ENCODE results near the gene OSMR. TPM values are rescaled to one million over a fixed set of nuclear protein-coding genes. Genes with fewer than 3 reads are reported as not detected.

Gene OSMR
- total RNA-seq, 1 experiment from 2014 or later, result 46.0 TPM

DNA sequence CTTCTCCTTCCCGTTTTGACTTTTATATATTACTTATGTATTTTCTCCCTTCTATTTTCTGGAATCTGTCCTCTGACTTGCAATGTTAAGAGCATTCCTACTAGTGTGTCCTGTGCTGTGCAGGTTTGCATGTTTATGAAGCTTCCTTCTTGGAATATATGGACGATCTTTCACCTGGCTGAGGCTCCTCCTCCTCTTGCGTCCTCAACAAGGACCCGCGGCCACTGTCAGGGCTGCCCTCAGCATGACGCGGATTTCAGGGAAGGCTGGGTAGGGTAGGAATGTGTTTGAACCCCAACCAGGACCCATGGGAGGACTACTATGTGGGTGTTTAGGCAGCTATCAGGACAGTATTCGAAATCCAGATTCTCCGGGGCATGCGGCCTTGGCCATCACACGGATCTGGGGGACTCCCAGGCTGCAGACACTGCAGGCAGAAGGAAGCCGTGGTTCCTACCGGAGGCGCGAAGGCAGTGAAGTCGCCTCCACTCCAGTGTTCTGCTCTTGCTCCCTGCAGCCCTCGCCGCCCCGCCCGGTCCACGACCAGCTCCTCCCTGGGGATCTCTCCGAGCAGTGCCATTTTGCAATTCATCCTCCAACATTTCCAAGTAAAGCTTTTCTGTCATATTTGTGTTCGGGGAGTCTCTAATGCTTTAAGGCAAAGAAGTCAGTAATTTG is 37.0 kb upstream of the OSMR start:
- POLR2A ChIA-PET, result interaction anchor here (3.0 kb wide), 1 partner anchor 367 kb away, joined by 12 read pairs; no protein-coding TSS in a partner anchor

More for the DNA sequence above, 37.0 kb upstream of the OSMR start:
- Histone ChIP-seq H3K9me2 (ENCODE audit: insufficient read depth) (no peaks in the 10 kb centered on the region), H3K36me3 (ENCODE audit: control insufficient read depth in 1 of 2, insufficient read depth in 2 of 2, low read length in 2 of 2) (no peaks in the 10 kb centered on the region), H4K20me1 (ENCODE audit: insufficient read depth) (no peaks in the 10 kb centered on the region), H3K9me3 (ENCODE audit: control insufficient read depth in 1 of 2, insufficient read depth in 1 of 2, low read depth in 1 of 2, low read length in 2 of 2) (no peaks in the 10 kb centered on the region), H3K4me2 (ENCODE audit: low read length) (peak overlapping the region; percentile 27; the same call in 1 of the 2 replicates), H3K79me2 (ENCODE audit: insufficient read depth, low read length) (no peaks in the 10 kb centered on the region), H3K27ac (ENCODE audit: low read depth, low read length) (no peak overlapping the region; the same call in 1 of the 2 replicates), H3K27me3 (ENCODE audit: insufficient read depth, low read length) (no peaks in the 10 kb centered on the region), H2AFZ (ENCODE audit: low read depth, low read length, poor library complexity, severe bottlenecking) (no peak overlapping the region), H3K9ac (ENCODE audit: low read length) (no peak overlapping the region), H3K4me3 (replicated peaks in 1 of 2; ENCODE audit: low read depth in 1 of 2, low read length in 2 of 2) (no peak overlapping the region), H3K4me1 (ENCODE audit: control insufficient read depth in 1 of 2, insufficient read depth in 2 of 2, low read length in 2 of 2) (peaks cover 34 to 44% of the 10 kb centered on the region in 2 experiments)
- DNase-seq (ENCODE audit: low read depth, low spot score) (no peak), ATAC-seq (no peak)
- BruUV-seq (replicated peaks), result no TSS peak
- ChIA-PET RAD21 (ENCODE audit: low non-redundant PET in 1 of 2, low total read pairs in 2 of 2, uncharacterized antibody in 2 of 2, unreplicated experiment in 2 of 2) (interaction anchor here (1.6 to 4.8 kb wide), 5 partner anchors 367 to 388 kb away, joined by 3 to 52 read pairs (median 17); no protein-coding TSS in a partner anchor), CTCF (interaction anchor here (0.9 to 11.8 kb wide), 12 partner anchors 64 to 600 kb away, joined by 3 to 227 read pairs (median 10); no protein-coding TSS in a partner anchor)
- TF ChIP-seq, protein P1, sequence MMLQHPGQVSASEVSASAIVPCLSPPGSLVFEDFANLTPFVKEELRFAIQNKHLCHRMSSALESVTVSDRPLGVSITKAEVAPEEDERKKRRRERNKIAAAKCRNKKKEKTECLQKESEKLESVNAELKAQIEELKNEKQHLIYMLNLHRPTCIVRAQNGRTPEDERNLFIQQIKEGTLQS (IDR thresholded peaks at IDR 0.05), result no peak
- TF ChIP-seq POLR2A (IDR thresholded peaks at IDR 0.05; ENCODE audit: borderline replicate concordance, extremely low read depth, insufficient read depth, insufficient read length) (no peak), EZH2phosphoT487 (IDR thresholded peaks at IDR 0.05; ENCODE audit: borderline replicate concordance) (no peak), CEBPB (IDR thresholded peaks at IDR 0.05; ENCODE audit: low read depth) (no peak), SIN3A (IDR thresholded peaks at IDR 0.05; ENCODE audit: low read depth) (no peak), JUND (IDR thresholded peaks at IDR 0.05) (no peak), EGR1 (IDR thresholded peaks at IDR 0.05; ENCODE audit: low read depth) (no peak), POLR2AphosphoS5 (IDR thresholded peaks at IDR 0.05; ENCODE audit: low read depth, low read length) (no peak)
- TF ChIP-seq, protein P2, sequence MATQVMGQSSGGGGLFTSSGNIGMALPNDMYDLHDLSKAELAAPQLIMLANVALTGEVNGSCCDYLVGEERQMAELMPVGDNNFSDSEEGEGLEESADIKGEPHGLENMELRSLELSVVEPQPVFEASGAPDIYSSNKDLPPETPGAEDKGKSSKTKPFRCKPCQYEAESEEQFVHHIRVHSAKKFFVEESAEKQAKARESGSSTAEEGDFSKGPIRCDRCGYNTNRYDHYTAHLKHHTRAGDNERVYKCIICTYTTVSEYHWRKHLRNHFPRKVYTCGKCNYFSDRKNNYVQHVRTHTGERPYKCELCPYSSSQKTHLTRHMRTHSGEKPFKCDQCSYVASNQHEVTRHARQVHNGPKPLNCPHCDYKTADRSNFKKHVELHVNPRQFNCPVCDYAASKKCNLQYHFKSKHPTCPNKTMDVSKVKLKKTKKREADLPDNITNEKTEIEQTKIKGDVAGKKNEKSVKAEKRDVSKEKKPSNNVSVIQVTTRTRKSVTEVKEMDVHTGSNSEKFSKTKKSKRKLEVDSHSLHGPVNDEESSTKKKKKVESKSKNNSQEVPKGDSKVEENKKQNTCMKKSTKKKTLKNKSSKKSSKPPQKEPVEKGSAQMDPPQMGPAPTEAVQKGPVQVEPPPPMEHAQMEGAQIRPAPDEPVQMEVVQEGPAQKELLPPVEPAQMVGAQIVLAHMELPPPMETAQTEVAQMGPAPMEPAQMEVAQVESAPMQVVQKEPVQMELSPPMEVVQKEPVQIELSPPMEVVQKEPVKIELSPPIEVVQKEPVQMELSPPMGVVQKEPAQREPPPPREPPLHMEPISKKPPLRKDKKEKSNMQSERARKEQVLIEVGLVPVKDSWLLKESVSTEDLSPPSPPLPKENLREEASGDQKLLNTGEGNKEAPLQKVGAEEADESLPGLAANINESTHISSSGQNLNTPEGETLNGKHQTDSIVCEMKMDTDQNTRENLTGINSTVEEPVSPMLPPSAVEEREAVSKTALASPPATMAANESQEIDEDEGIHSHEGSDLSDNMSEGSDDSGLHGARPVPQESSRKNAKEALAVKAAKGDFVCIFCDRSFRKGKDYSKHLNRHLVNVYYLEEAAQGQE (IDR thresholded peaks at IDR 0.05; ENCODE audit: low read depth), result no peak
- intact Hi-C loops (cut with micrococcal nuclease), result loop anchor here (1.0 to 5.0 kb wide), 3 partner anchors 137 to 544 kb away; no protein-coding TSS in a partner anchor

All from HCT116 (cell line).